WTC11 (cell line): ENCODE data around the gene FAM47E.

Experiments
- ETV6 ChIP-seq: sonication (generic); formaldehyde crosslinking; IDR thresholded peaks from 2 replicates; pipeline ENCODE4 v1.8.1; 2022; ENCODE audit warnings: mild to moderate bottlenecking, missing genetic modification reagents
- NFE2L1 ChIP-seq: sonication (generic); formaldehyde crosslinking; IDR thresholded peaks from 2 replicates; pipeline ENCODE4 v1.8.1; 2023; ENCODE audit warnings: missing genetic modification reagents
- SMAD3 ChIP-seq: sonication (generic); formaldehyde crosslinking; IDR thresholded peaks from 2 replicates; pipeline ENCODE4 v1.8.0; 2022; ENCODE audit warnings: missing genetic modification reagents, mild to moderate bottlenecking, borderline replicate concordance
- SP1 ChIP-seq: sonication (generic); formaldehyde crosslinking; conservative IDR thresholded peaks from 2 replicates; pipeline ENCODE4 v1.8.1; 2022; ENCODE audit warnings: missing genetic modification reagents
- ZNF138 ChIP-seq: sonication (generic); formaldehyde crosslinking; conservative IDR thresholded peaks from 2 replicates; pipeline ENCODE4 v1.8.1; 2022; ENCODE audit warnings: mild to moderate bottlenecking, moderate library complexity, missing genetic modification reagents
- TF ChIP-seq, protein P1 (sequence below): fragments of 200-600 bp; IDR thresholded peaks from 2 replicates; pipeline ENCODE4 v1.8.0; 2022; ENCODE audit warnings: antibody characterized with exemption
- TF ChIP-seq, protein P2 (sequence below): sonication (generic); formaldehyde crosslinking; conservative IDR thresholded peaks from 2 replicates; pipeline ENCODE4 v1.8.1; 2022; ENCODE audit warnings: mild to moderate bottlenecking, missing genetic modification reagents

DNA sequence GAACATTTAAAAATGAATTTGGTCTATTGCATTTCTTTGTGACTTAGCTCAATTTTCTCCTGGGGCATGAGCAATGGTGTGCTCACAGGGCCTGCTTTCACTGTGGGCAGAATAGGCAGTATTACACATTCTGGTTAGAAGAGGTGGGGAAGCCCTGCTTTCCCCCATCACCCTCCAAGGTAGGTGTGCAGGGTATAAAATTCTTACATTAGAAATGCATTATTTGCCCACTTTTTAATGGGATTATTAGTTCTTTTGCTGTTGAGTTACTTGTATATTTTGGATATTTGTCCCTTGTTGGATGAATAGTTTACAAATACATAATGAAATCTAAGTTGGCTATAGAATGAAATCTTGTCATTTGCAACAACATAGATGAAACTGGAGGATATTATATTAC lies 46.7 kb downstream of the FAM47E start:
- TF ChIP-seq, protein P1, sequence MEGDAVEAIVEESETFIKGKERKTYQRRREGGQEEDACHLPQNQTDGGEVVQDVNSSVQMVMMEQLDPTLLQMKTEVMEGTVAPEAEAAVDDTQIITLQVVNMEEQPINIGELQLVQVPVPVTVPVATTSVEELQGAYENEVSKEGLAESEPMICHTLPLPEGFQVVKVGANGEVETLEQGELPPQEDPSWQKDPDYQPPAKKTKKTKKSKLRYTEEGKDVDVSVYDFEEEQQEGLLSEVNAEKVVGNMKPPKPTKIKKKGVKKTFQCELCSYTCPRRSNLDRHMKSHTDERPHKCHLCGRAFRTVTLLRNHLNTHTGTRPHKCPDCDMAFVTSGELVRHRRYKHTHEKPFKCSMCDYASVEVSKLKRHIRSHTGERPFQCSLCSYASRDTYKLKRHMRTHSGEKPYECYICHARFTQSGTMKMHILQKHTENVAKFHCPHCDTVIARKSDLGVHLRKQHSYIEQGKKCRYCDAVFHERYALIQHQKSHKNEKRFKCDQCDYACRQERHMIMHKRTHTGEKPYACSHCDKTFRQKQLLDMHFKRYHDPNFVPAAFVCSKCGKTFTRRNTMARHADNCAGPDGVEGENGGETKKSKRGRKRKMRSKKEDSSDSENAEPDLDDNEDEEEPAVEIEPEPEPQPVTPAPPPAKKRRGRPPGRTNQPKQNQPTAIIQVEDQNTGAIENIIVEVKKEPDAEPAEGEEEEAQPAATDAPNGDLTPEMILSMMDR: no peak
- TF ChIP-seq ETV6 (CRISPR knock-in tag): no peak
- TF ChIP-seq SMAD3: no peak
- TF ChIP-seq, protein P2, sequence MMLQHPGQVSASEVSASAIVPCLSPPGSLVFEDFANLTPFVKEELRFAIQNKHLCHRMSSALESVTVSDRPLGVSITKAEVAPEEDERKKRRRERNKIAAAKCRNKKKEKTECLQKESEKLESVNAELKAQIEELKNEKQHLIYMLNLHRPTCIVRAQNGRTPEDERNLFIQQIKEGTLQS (CRISPR knock-in tag): no peak
- no peak for TF ChIP-seq NFE2L1 (CRISPR knock-in tag)
- no peak for TF ChIP-seq ZNF138 (CRISPR knock-in tag)
- TF ChIP-seq SP1: no peak
